Pancreas (tissue), 10 donors: ENCODE measurements around the gene IRX5. TPM values are rescaled to one million over a fixed set of nuclear protein-coding genes. Genes with fewer than 3 reads are reported as not detected.

Experiments used
- ATAC-seq, 4 donors: fragments of 200-7000 bp; cut with Tn5 transposase; one replicate each; pipeline versions ENCODE4 v1.8.0 to v1.9.1; 2020; ENCODE audit warnings: mild to moderate bottlenecking in 4 of 4, moderate library complexity in 4 of 4
- DNase-seq, 6 donors: peaks; one replicate each; pipeline ENCODE4 v3.0.0-alpha.2; 2020
- FAIRE-seq: peaks from 2 replicates; lab custom pipeline; 2012; peaks lifted over from hg19 to GRCh38; lab: Jason Lieb, UNC
- H3K27ac ChIP-seq, 4 donors: fragments of 200-600 bp; sonication (generic); 1 replicate in 3 of 4; 2 replicates in 1 of 4; pipeline versions ENCODE4 v1.5.0 to v1.8.0; 2020
- H3K27me3 ChIP-seq, 4 donors: fragments of 200-600 bp; one replicate each; pipeline ENCODE4 v1.8.0; 2021
- H3K36me3 ChIP-seq, 3 donors: fragments of 200-600 bp; sonication (generic) in 1 of 3; one replicate each; pipeline versions ENCODE4 v1.5.0 to v1.8.0; 2020 to 2021
- H3K4me1 ChIP-seq, 3 donors: fragments of 200-600 bp; one replicate each; pipeline ENCODE4 v1.8.0; 2021
- H3K4me3 ChIP-seq, 4 donors: fragments of 200-600 bp; sonication (generic) in 2 of 4; one replicate each; pipeline versions ENCODE4 v1.5.0 to v1.8.0; 2020 to 2021
- H3K9me3 ChIP-seq, 4 donors: fragments of 200-600 bp; one replicate each; pipeline ENCODE4 v1.8.0; 2021
- CTCF ChIP-seq, 4 donors: fragments of 200-600 bp; sonication (generic) in 3 of 4; IDR thresholded peaks; one replicate each; pipeline versions ENCODE4 v1.5.0 to v1.8.0; 2021; ENCODE audit warnings: antibody characterized with exemption in 4 of 4
- WGBS, 2 donors: extraction: QIAGEN DNeasy Blood & Tissue Kit; methylation state at CpG; one replicate each; pipeline ENCODE4 v1.1.7; 2013; 5-methylcytosine and 5-hydroxymethylcytosine counted together
- intact Hi-C, 3 donors: fragments of 100-400 bp; cut with DNase I; formaldehyde crosslinking; loops; one replicate each; pipeline versions ENCODE4 v1.11.1 to v1.14.2; 2022
- polyA plus RNA-seq, 2 donors: library from polyadenylated mRNA; stranded (reverse); fragments of 200-250 nt; gene quantifications; one replicate each; pipeline ENCODE4 v1.2.3, GENCODE V29; 2013
- total RNA-seq, 6 donors: library from RNA; stranded (reverse); fragmentation: NEBNext Ultra II Directional in 4 of 6; extraction: Animal tissue kit (Norgen Biotek cat#: 25700) in 4 of 6; gene quantifications; one replicate each; pipeline versions ENCODE4 v1.2.1 to v1.2.4, GENCODE V29; 2021 to 2023
- donor health status: healthy with polysubstance abuse.
- donor health status: DM: no; HTN: no; CAD: no; lungs with moderate emphysema.
- donor health status: DM: no; HTN: no; CAD: no.
- donor health status: control.
- donor health status: control.
- donor health status: Bipolar disorder and iron deficiency.
- donor health status: DM: yes; HTN: yes; CAD: no.
- donor health status: DM: no; HTN: no; CAD: no.
- donor health status: DM: no; HTN: no; CAD: no.
- donor health status: DM: yes; HTN: yes; CAD: no.

The IRX5 gene
- total and polyA plus RNA-seq, 8 donors, result 0.12 to 0.85 (median 0.20) TPM; not detected in 2

GRCh38 chr16:54891346-54891745 is 39.3 kb upstream of the IRX5 start:
- Histone ChIP-seq H3K27ac (no peak overlapping the region), H3K27me3 (no peaks in the 10 kb centered on the region), H3K9me3 (no peaks in the 10 kb centered on the region), H3K4me1 (no peaks in the 10 kb centered on the region), H3K4me3 (no peak overlapping the region), H3K36me3 (no peaks in the 10 kb centered on the region)
- ATAC-seq (no peak), DNase-seq (no peak), FAIRE-seq (no peak)
- no peak for TF ChIP-seq CTCF (IDR thresholded peaks at IDR 0.05)
- WGBS, 2 donors, result 56 to 62% methylated on average over 4 of the region's 4 CpGs
- intact Hi-C loops, result no loop called here

- 80 to 83% methylated on average over 6 of the region's 6 CpGs for WGBS, 2 donors
- no peak for FAIRE-seq
- intact Hi-C loops, result no loop called here
- no peaks in the 10 kb centered on the region for H3K4me1 ChIP-seq
- H3K36me3 ChIP-seq, result no peaks in the 10 kb centered on the region
- no peak for ATAC-seq
- no peak for TF ChIP-seq CTCF (IDR thresholded peaks at IDR 0.05)
- no peak overlapping the region for H3K27ac ChIP-seq
- DNase-seq, result no peak
- no peak overlapping the region for H3K4me3 ChIP-seq
- H3K9me3 ChIP-seq, result no peaks in the 10 kb centered on the region
- no peaks in the 10 kb centered on the region for H3K27me3 ChIP-seq
Measured at GRCh38 chr16:54892981-54893380, 37.7 kb upstream of the IRX5 start.

- H3K27ac ChIP-seq, result no peak overlapping the region
- no peaks in the 10 kb centered on the region for H3K36me3 ChIP-seq
- H3K9me3 ChIP-seq, result no peaks in the 10 kb centered on the region
- DNase-seq (no peak), FAIRE-seq (no peak), ATAC-seq (no peak)
- TF ChIP-seq CTCF (IDR thresholded peaks at IDR 0.05), result no peak
- H3K27me3 ChIP-seq, result no peaks in the 10 kb centered on the region
- H3K4me3 ChIP-seq, result no peak overlapping the region
- H3K4me1 ChIP-seq, result no peaks in the 10 kb centered on the region
- intact Hi-C loops, result no loop called here
- 71 to 76% methylated on average over 3 of the region's 3 CpGs for WGBS, 2 donors
Measured at GRCh38 chr16:54897930-54898329, 32.7 kb upstream of the IRX5 start.

- FAIRE-seq (no peak), DNase-seq (no peak), ATAC-seq (no peak)
- 89 to 94% methylated on average over 7 of the region's 7 CpGs for WGBS, 2 donors
- Histone ChIP-seq H3K4me3 (no peak overlapping the region), H3K27me3 (no peaks in the 10 kb centered on the region), H3K27ac (no peak overlapping the region), H3K4me1 (no peaks in the 10 kb centered on the region), H3K36me3 (no peaks in the 10 kb centered on the region), H3K9me3 (no peaks in the 10 kb centered on the region)
- intact Hi-C loops, result no loop called here
- TF ChIP-seq CTCF (IDR thresholded peaks at IDR 0.05), result no peak
Measured at GRCh38 chr16:54901606-54902005, 29.1 kb upstream of the IRX5 start.

GRCh38 chr16:54903047-54903446 is 27.6 kb upstream of the IRX5 start:
- H3K27me3 ChIP-seq, result no peaks in the 10 kb centered on the region
- FAIRE-seq, result no peak
- no peaks in the 10 kb centered on the region for H3K4me1 ChIP-seq
- H3K4me3 ChIP-seq, result no peak overlapping the region
- no peak for DNase-seq
- no peak for ATAC-seq
- H3K9me3 ChIP-seq, result no peaks in the 10 kb centered on the region
- TF ChIP-seq CTCF (IDR thresholded peaks at IDR 0.05), result no peak
- H3K27ac ChIP-seq, result no peak overlapping the region
- intact Hi-C loops, result no loop called here
- no peaks in the 10 kb centered on the region for H3K36me3 ChIP-seq
- 78 to 84% methylated on average over 2 of the region's 2 CpGs for WGBS, 2 donors
